GM12874 (cell line): Measurements from ENCODE around the gene TMEM202.

ENCODE experiments used
- TF ChIP-seq, protein P1 (sequence below): IDR thresholded peaks from 2 replicates; pipeline ENCODE4 v1.5.1; 2011; ENCODE audit warnings: low read depth, mild to moderate bottlenecking, control low read depth, low read length, moderate library complexity; ENCODE audit not compliant: insufficient read depth

TMEM202 gene

GRCh38 chr15:72379856-72380430, 18.2 kb upstream of the TMEM202 start:
- TF ChIP-seq, protein P1, sequence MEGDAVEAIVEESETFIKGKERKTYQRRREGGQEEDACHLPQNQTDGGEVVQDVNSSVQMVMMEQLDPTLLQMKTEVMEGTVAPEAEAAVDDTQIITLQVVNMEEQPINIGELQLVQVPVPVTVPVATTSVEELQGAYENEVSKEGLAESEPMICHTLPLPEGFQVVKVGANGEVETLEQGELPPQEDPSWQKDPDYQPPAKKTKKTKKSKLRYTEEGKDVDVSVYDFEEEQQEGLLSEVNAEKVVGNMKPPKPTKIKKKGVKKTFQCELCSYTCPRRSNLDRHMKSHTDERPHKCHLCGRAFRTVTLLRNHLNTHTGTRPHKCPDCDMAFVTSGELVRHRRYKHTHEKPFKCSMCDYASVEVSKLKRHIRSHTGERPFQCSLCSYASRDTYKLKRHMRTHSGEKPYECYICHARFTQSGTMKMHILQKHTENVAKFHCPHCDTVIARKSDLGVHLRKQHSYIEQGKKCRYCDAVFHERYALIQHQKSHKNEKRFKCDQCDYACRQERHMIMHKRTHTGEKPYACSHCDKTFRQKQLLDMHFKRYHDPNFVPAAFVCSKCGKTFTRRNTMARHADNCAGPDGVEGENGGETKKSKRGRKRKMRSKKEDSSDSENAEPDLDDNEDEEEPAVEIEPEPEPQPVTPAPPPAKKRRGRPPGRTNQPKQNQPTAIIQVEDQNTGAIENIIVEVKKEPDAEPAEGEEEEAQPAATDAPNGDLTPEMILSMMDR = no peak

DNA sequence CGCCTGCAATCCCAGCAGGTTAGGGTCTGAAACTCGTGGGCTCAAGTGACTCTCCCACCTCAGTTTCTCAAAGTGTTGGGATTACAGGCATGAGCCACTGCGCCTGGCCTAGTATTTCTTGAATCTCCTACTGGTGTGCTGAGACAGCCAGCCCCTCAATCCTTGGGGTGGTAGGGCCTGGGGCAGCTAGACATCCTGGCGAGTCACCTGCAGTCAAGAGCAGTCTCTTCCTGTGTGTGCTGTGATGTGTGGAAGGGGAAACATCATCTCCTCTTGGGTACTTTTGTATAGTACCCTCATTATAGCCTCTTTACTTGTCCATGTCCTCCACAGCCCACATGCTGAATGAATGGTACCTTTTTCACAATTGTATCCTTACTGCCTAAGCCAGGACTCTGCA, 17.4 kb upstream of the TMEM202 start:
- TF ChIP-seq, protein P1 = no peak

- TF ChIP-seq, protein P1 = 0 out of 2 replicates have a peak, but pooled peaks have one; percentile 18
Measured at GRCh38 chr15:72382146-72382545, 16.0 kb upstream of the TMEM202 start.

GRCh38 chr15:72387741-72388140, 10.4 kb upstream of the TMEM202 start:
- TF ChIP-seq, protein P1 = no peak

GRCh38 chr15:72389231-72389630, 8.9 kb upstream of the TMEM202 start:
- TF ChIP-seq, protein P1 = no peak

DNA sequence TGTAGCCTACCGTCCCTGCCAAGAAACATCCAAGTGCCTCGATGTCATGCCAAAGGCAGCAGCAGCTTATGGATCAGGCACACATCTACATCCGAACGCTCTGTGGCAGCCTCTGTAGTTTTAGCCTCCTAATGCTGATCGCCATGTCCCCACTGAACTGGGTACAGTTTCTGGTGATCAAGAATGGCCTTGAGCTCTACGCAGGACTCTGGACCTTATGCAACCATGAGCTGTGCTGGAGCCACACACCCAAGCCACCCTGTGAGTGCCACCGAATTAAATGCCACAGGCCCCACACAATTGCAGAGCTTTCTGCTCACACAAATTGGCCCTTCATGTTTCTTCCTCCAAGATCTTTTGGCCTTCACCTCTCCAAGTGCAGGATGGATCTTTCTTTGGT, 543 bp downstream of the TMEM202 start:
- TF ChIP-seq, protein P1 = no peak

- TF ChIP-seq, protein P1 = no peak
Measured at GRCh38 chr15:72402726-72403125, 4.6 kb downstream of the TMEM202 start.
